ENCODE measurements around the gene FBXO41. TPM values are rescaled to one million over a fixed set of nuclear protein-coding genes. Genes with fewer than 3 reads are reported as not detected.

FBXO41 gene
- total RNA-seq, 1 donor from 2014 or later, result 14.0 TPM

- Mint-ChIP-seq H3K4me1 (ENCODE audit: low read depth, unreplicated experiment) (peaks cover 3% of the 10 kb centered on the region), H3K27me3 (ENCODE audit: unreplicated experiment) (peaks cover 6% of the 10 kb centered on the region), H3K4me3 (ENCODE audit: unreplicated experiment) (no peak overlapping the region), H3K36me3 (ENCODE audit: unreplicated experiment) (no peaks in the 10 kb centered on the region), H3K9me3 (ENCODE audit: unreplicated experiment) (peaks cover 2% of the 10 kb centered on the region), H3K27ac (ENCODE audit: unreplicated experiment) (no peak overlapping the region)
- no peak for DNase-seq
- no peak for TF ChIP-seq CTCF (IDR thresholded peaks at IDR 0.05; ENCODE audit: partially characterized antibody, unreplicated experiment)
Observed at GRCh38 chr2:73259276-73259675, 25.0 kb downstream of the FBXO41 start.

GRCh38 chr2:73258913-73259215 lies 25.4 kb downstream of the FBXO41 start:
- H3K27ac Mint-ChIP-seq (ENCODE audit: unreplicated experiment), result no peak overlapping the region
- TF ChIP-seq CTCF (IDR thresholded peaks at IDR 0.05; ENCODE audit: partially characterized antibody, unreplicated experiment), result no peak
- no peaks in the 10 kb centered on the region for H3K36me3 Mint-ChIP-seq (ENCODE audit: unreplicated experiment)
- no peak for DNase-seq
- H3K4me1 Mint-ChIP-seq (ENCODE audit: low read depth, unreplicated experiment), result peaks cover 3% of the 10 kb centered on the region
- H3K4me3 Mint-ChIP-seq (ENCODE audit: unreplicated experiment), result no peak overlapping the region
- H3K9me3 Mint-ChIP-seq (ENCODE audit: unreplicated experiment), result peaks cover 3% of the 10 kb centered on the region
- peaks cover 6% of the 10 kb centered on the region for H3K27me3 Mint-ChIP-seq (ENCODE audit: unreplicated experiment)

GRCh38 chr2:73258186-73258912 lies 25.9 kb downstream of the FBXO41 start:
- H3K4me1 Mint-ChIP-seq (ENCODE audit: low read depth, unreplicated experiment), result peaks cover 3% of the 10 kb centered on the region
- peaks cover 3% of the 10 kb centered on the region for H3K9me3 Mint-ChIP-seq (ENCODE audit: unreplicated experiment)
- peaks cover 6% of the 10 kb centered on the region for H3K27me3 Mint-ChIP-seq (ENCODE audit: unreplicated experiment)
- TF ChIP-seq CTCF (IDR thresholded peaks at IDR 0.05; ENCODE audit: partially characterized antibody, unreplicated experiment), result no peak
- H3K27ac Mint-ChIP-seq (ENCODE audit: unreplicated experiment), result no peak overlapping the region
- no peak for DNase-seq
- H3K36me3 Mint-ChIP-seq (ENCODE audit: unreplicated experiment), result no peaks in the 10 kb centered on the region
- H3K4me3 Mint-ChIP-seq (ENCODE audit: unreplicated experiment), result no peak overlapping the region

GRCh38 chr2:73257425-73258125 lies 26.7 kb downstream of the FBXO41 start:
- H3K4me1 Mint-ChIP-seq (ENCODE audit: low read depth, unreplicated experiment), result peaks cover 3% of the 10 kb centered on the region
- H3K27ac Mint-ChIP-seq (ENCODE audit: unreplicated experiment), result no peak overlapping the region
- peaks cover 6% of the 10 kb centered on the region for H3K27me3 Mint-ChIP-seq (ENCODE audit: unreplicated experiment)
- no peak for TF ChIP-seq CTCF (IDR thresholded peaks at IDR 0.05; ENCODE audit: partially characterized antibody, unreplicated experiment)
- H3K4me3 Mint-ChIP-seq (ENCODE audit: unreplicated experiment), result no peak overlapping the region
- peaks cover 3% of the 10 kb centered on the region for H3K9me3 Mint-ChIP-seq (ENCODE audit: unreplicated experiment)
- DNase-seq, result no peak
- no peaks in the 10 kb centered on the region for H3K36me3 Mint-ChIP-seq (ENCODE audit: unreplicated experiment)

GRCh38 chr2:73257021-73257420 lies 27.3 kb downstream of the FBXO41 start:
- Mint-ChIP-seq H3K27me3 (ENCODE audit: unreplicated experiment) (peaks cover 6% of the 10 kb centered on the region), H3K36me3 (ENCODE audit: unreplicated experiment) (no peaks in the 10 kb centered on the region), H3K4me1 (ENCODE audit: low read depth, unreplicated experiment) (peaks cover 3% of the 10 kb centered on the region)

More at GRCh38 chr2:73257021-73257420, 27.3 kb downstream of the FBXO41 start:
- Mint-ChIP-seq H3K27ac (ENCODE audit: unreplicated experiment) (no peak overlapping the region), H3K9me3 (ENCODE audit: unreplicated experiment) (peaks cover 3% of the 10 kb centered on the region), H3K4me3 (ENCODE audit: unreplicated experiment) (no peak overlapping the region)
- TF ChIP-seq CTCF (IDR thresholded peaks at IDR 0.05; ENCODE audit: partially characterized antibody, unreplicated experiment), result no peak
- DNase-seq, result no peak

All from glutamatergic neuron (in vitro differentiated cells).